Measurements from ENCODE around the gene OVOL2.

The OVOL2 gene

GRCh38 chr20:18077157-18077556 is 19.4 kb upstream of the OVOL2 start:
- Mint-ChIP-seq H3K36me3 (no peaks in the 10 kb centered on the region), H3K27me3 (peaks cover 40% of the 10 kb centered on the region), H3K9me3 (no peaks in the 10 kb centered on the region), H3K4me3 (no peak overlapping the region), H3K4me1 (no peaks in the 10 kb centered on the region), H3K27ac (no peak overlapping the region)
- ATAC-seq = no peak

GRCh38 chr20:18072532-18072931 is 14.8 kb upstream of the OVOL2 start:
- no peak overlapping the region for H3K4me3 Mint-ChIP-seq
- no peaks in the 10 kb centered on the region for H3K4me1 Mint-ChIP-seq
- H3K9me3 Mint-ChIP-seq = no peaks in the 10 kb centered on the region
- no peak for ATAC-seq
- peaks cover 57% of the 10 kb centered on the region for H3K27me3 Mint-ChIP-seq
- H3K27ac Mint-ChIP-seq = no peak overlapping the region
- H3K36me3 Mint-ChIP-seq = no peaks in the 10 kb centered on the region

- no peak overlapping the region for H3K4me3 Mint-ChIP-seq
- H3K4me1 Mint-ChIP-seq = no peaks in the 10 kb centered on the region
- H3K27me3 Mint-ChIP-seq = peaks cover 31% of the 10 kb centered on the region
- H3K9me3 Mint-ChIP-seq = no peaks in the 10 kb centered on the region
- H3K36me3 Mint-ChIP-seq = no peaks in the 10 kb centered on the region
- ATAC-seq = no peak
- H3K27ac Mint-ChIP-seq = no peak overlapping the region
Measured at GRCh38 chr20:18066421-18067333, 9.0 kb upstream of the OVOL2 start.

GRCh38 chr20:18063676-18064075 is 6.0 kb upstream of the OVOL2 start:
- Mint-ChIP-seq H3K9me3 (no peaks in the 10 kb centered on the region), H3K27ac (no peak overlapping the region), H3K36me3 (no peaks in the 10 kb centered on the region), H3K27me3 (peaks cover 33% of the 10 kb centered on the region), H3K4me3 (no peak overlapping the region), H3K4me1 (peaks cover 2% of the 10 kb centered on the region)
- ATAC-seq = no peak

- H3K27me3 Mint-ChIP-seq = peaks cover 67% of the 10 kb centered on the region
- no peak overlapping the region for H3K27ac Mint-ChIP-seq
- no peaks in the 10 kb centered on the region for H3K36me3 Mint-ChIP-seq
- peaks cover 16% of the 10 kb centered on the region for H3K4me1 Mint-ChIP-seq
- no peak for ATAC-seq
- no peak overlapping the region for H3K4me3 Mint-ChIP-seq
- H3K9me3 Mint-ChIP-seq = no peaks in the 10 kb centered on the region
Measured at GRCh38 chr20:18059603-18060002, 1.9 kb upstream of the OVOL2 start.

GRCh38 chr20:18058661-18059467 is 1.1 kb upstream of the OVOL2 start:
- Mint-ChIP-seq H3K4me3 (no peak overlapping the region), H3K9me3 (no peaks in the 10 kb centered on the region), H3K27me3 (peaks cover 74% of the 10 kb centered on the region), H3K27ac (no peak overlapping the region), H3K36me3 (no peaks in the 10 kb centered on the region), H3K4me1 (peaks cover 16% of the 10 kb centered on the region)
- no peak for ATAC-seq

GRCh38 chr20:18057994-18058349 is 256 bp upstream of the OVOL2 start:
- H3K4me1 Mint-ChIP-seq = peaks cover 16% of the 10 kb centered on the region
- H3K4me3 Mint-ChIP-seq = peak overlapping the region; percentile 58
- no peaks in the 10 kb centered on the region for H3K36me3 Mint-ChIP-seq
- H3K27me3 Mint-ChIP-seq = peaks cover 78% of the 10 kb centered on the region
- no peak overlapping the region for H3K27ac Mint-ChIP-seq
- no peak for ATAC-seq
- no peaks in the 10 kb centered on the region for H3K9me3 Mint-ChIP-seq

- no peaks in the 10 kb centered on the region for H3K9me3 Mint-ChIP-seq
- H3K27ac Mint-ChIP-seq = no peak overlapping the region
- H3K36me3 Mint-ChIP-seq = no peaks in the 10 kb centered on the region
- peaks cover 16% of the 10 kb centered on the region for H3K4me1 Mint-ChIP-seq
- peak overlapping the region; percentile 78 for H3K4me3 Mint-ChIP-seq
- peak; percentile 37 for ATAC-seq
- H3K27me3 Mint-ChIP-seq = peaks cover 82% of the 10 kb centered on the region
Measured at GRCh38 chr20:18056174-18057100, 1.3 kb downstream of the OVOL2 start.

GRCh38 chr20:18055261-18055660 is 2.5 kb downstream of the OVOL2 start:
- no peak overlapping the region for H3K27ac Mint-ChIP-seq
- peaks cover 90% of the 10 kb centered on the region for H3K27me3 Mint-ChIP-seq
- no peaks in the 10 kb centered on the region for H3K9me3 Mint-ChIP-seq
- ATAC-seq = no peak
- H3K4me1 Mint-ChIP-seq = peaks cover 16% of the 10 kb centered on the region
- H3K36me3 Mint-ChIP-seq = no peaks in the 10 kb centered on the region
- no peak overlapping the region for H3K4me3 Mint-ChIP-seq

GRCh38 chr20:18052856-18053255 is 4.9 kb downstream of the OVOL2 start:
- Mint-ChIP-seq H3K27ac (no peak overlapping the region), H3K27me3 (peaks cover 67% of the 10 kb centered on the region), H3K4me1 (peaks cover 8% of the 10 kb centered on the region), H3K36me3 (no peaks in the 10 kb centered on the region), H3K4me3 (no peak overlapping the region), H3K9me3 (no peaks in the 10 kb centered on the region)
- ATAC-seq = no peak

- Mint-ChIP-seq H3K4me1 (peaks cover 1% of the 10 kb centered on the region), H3K4me3 (no peak overlapping the region), H3K27me3 (peaks cover 52% of the 10 kb centered on the region), H3K9me3 (no peaks in the 10 kb centered on the region), H3K27ac (no peak overlapping the region), H3K36me3 (no peaks in the 10 kb centered on the region)
- no peak for ATAC-seq
Measured at GRCh38 chr20:18050628-18051027, 7.1 kb downstream of the OVOL2 start.

GRCh38 chr20:18048176-18048575 is 9.5 kb downstream of the OVOL2 start:
- H3K36me3 Mint-ChIP-seq = no peaks in the 10 kb centered on the region
- H3K9me3 Mint-ChIP-seq = no peaks in the 10 kb centered on the region
- no peaks in the 10 kb centered on the region for H3K4me1 Mint-ChIP-seq
- no peak overlapping the region for H3K27ac Mint-ChIP-seq
- no peak for ATAC-seq
- H3K27me3 Mint-ChIP-seq = peaks cover 39% of the 10 kb centered on the region
- no peak overlapping the region for H3K4me3 Mint-ChIP-seq

GRCh38 chr20:18046535-18046934 is 11.2 kb downstream of the OVOL2 start:
- Mint-ChIP-seq H3K27ac (no peak overlapping the region), H3K4me3 (no peak overlapping the region), H3K27me3 (peaks cover 39% of the 10 kb centered on the region), H3K4me1 (no peaks in the 10 kb centered on the region), H3K36me3 (no peaks in the 10 kb centered on the region), H3K9me3 (peaks cover 4% of the 10 kb centered on the region)
- no peak for ATAC-seq

- no peak for ATAC-seq
- H3K27ac Mint-ChIP-seq = no peak overlapping the region
- H3K27me3 Mint-ChIP-seq = peaks cover 62% of the 10 kb centered on the region
- no peaks in the 10 kb centered on the region for H3K4me1 Mint-ChIP-seq
- H3K9me3 Mint-ChIP-seq = peaks cover 4% of the 10 kb centered on the region
- no peaks in the 10 kb centered on the region for H3K36me3 Mint-ChIP-seq
- H3K4me3 Mint-ChIP-seq = no peak overlapping the region
Measured at GRCh38 chr20:18042229-18042628, 15.5 kb downstream of the OVOL2 start.

GRCh38 chr20:18041462-18041861 is 16.3 kb downstream of the OVOL2 start:
- ATAC-seq = no peak
- H3K4me3 Mint-ChIP-seq = no peak overlapping the region
- H3K27ac Mint-ChIP-seq = no peak overlapping the region
- peaks cover 4% of the 10 kb centered on the region for H3K9me3 Mint-ChIP-seq
- H3K27me3 Mint-ChIP-seq = peaks cover 62% of the 10 kb centered on the region
- no peaks in the 10 kb centered on the region for H3K4me1 Mint-ChIP-seq
- no peaks in the 10 kb centered on the region for H3K36me3 Mint-ChIP-seq

Data from stimulated activated memory B cell treated with anti-CD40 and anti-IgM and Interleukin-4, amounts not matched to agents 10 μg/mL and 1 μg/mL and 100 μg/mL, for 72 hours (primary cell).